ENCODE data around the gene TRAF5.
A peak's percentile ranks its signal among the peaks of the same experiment; 100 is the strongest.
"Not testable (repeated sequence)": the region's sequence is repeated elsewhere in the genome, so short reads cannot be mapped to it uniquely, and the experiment has no call there.

Gene TRAF5

GRCh38 chr1:211326528-211327345 is at the start of gene TRAF5:
Gene TRAF5 (plus strand): TSS chr1:211326833. CDS start chr1:211353240, 26,407 bp downstream.
- DNase-seq (ENCODE audit: low read depth in 3 of 3): no peak

GRCh38 chr1:211279340-211279739 is 47.3 kb upstream of the TRAF5 start:
- no peak for DNase-seq (ENCODE audit: low read depth in 3 of 3)

- no peak for DNase-seq (ENCODE audit: low read depth in 3 of 3)
Measured at GRCh38 chr1:211280910-211281309, 45.7 kb upstream of the TRAF5 start.

GRCh38 chr1:211281320-211282022 is 45.2 kb upstream of the TRAF5 start:
- no peak for DNase-seq (ENCODE audit: low read depth in 3 of 3)

- no peak for DNase-seq (ENCODE audit: low read depth in 3 of 3)
Measured at GRCh38 chr1:211282023-211282373, 44.6 kb upstream of the TRAF5 start.

GRCh38 chr1:211285196-211285595 is 41.4 kb upstream of the TRAF5 start:
- no peak for DNase-seq (ENCODE audit: low read depth in 3 of 3)

GRCh38 chr1:211287218-211287617 is 39.4 kb upstream of the TRAF5 start:
- DNase-seq (ENCODE audit: low read depth in 3 of 3): no peak

GRCh38 chr1:211292411-211292810 is 34.2 kb upstream of the TRAF5 start:
- DNase-seq (ENCODE audit: low read depth in 3 of 3): no peak

GRCh38 chr1:211296396-211296795 is 30.2 kb upstream of the TRAF5 start:
- DNase-seq (ENCODE audit: low read depth in 3 of 3): no peak

- DNase-seq (ENCODE audit: low read depth in 3 of 3): no peak
Measured at GRCh38 chr1:211305044-211305443, 21.6 kb upstream of the TRAF5 start.

- no peak for DNase-seq (ENCODE audit: low read depth in 3 of 3)
Measured at GRCh38 chr1:211309617-211310016, 17.0 kb upstream of the TRAF5 start.

GRCh38 chr1:211313392-211313791 is 13.2 kb upstream of the TRAF5 start:
- DNase-seq (ENCODE audit: low read depth in 3 of 3): no peak

GRCh38 chr1:211318576-211319280 is 7.9 kb upstream of the TRAF5 start:
- no peak for DNase-seq (ENCODE audit: low read depth in 3 of 3)

GRCh38 chr1:211319892-211320291 is 6.7 kb upstream of the TRAF5 start:
- DNase-seq (ENCODE audit: low read depth in 3 of 3): no peak

- no peak for DNase-seq (ENCODE audit: low read depth in 3 of 3)
Measured at GRCh38 chr1:211320980-211321379, 5.7 kb upstream of the TRAF5 start.

GRCh38 chr1:211321646-211322045 is 5.0 kb upstream of the TRAF5 start:
- not testable (repeated sequence) for DNase-seq (ENCODE audit: low read depth in 3 of 3)

GRCh38 chr1:211323156-211324063 is 3.2 kb upstream of the TRAF5 start:
- DNase-seq (ENCODE audit: low read depth in 3 of 3): peak in 2 of 3 donors; percentile 56 to 59

GRCh38 chr1:211324992-211325775 is 1.4 kb upstream of the TRAF5 start:
- DNase-seq (ENCODE audit: low read depth in 3 of 3): no peak

GRCh38 chr1:211326140-211326527 is 499 bp upstream of the TRAF5 start:
- DNase-seq (ENCODE audit: low read depth in 3 of 3): no peak

- DNase-seq (ENCODE audit: low read depth in 3 of 3): no peak
Measured at GRCh38 chr1:211327346-211327921, 801 bp downstream of the TRAF5 start.

All from stimulated activated CD4-positive, alpha-beta T cell treated with anti-CD3 and anti-CD28 coated beads, TNF-alpha, amount 100 ng/mL, for 48 hours (primary cell).